HG02973 (cell line): ENCODE results near the gene SMARCAL1.

Experiments used
- ATAC-seq: cut with Tn5 transposase; IDR thresholded peaks from one replicate; pipeline ENCODE4 v1.9.1; 2021; ENCODE audit warnings: moderate library complexity; ENCODE audit not compliant: unreplicated experiment

Gene SMARCAL1

GRCh38 chr2:216426938-216427337 is 14.7 kb downstream of the SMARCAL1 start:
- ATAC-seq, result no peak

GRCh38 chr2:216428618-216429350 is 16.5 kb downstream of the SMARCAL1 start:
- no peak for ATAC-seq

- no peak for ATAC-seq
These were observed 17.1 kb downstream of the SMARCAL1 start for GRCh38 chr2:216429428-216429827.

- ATAC-seq, result no peak
These were observed 18.7 kb downstream of the SMARCAL1 start for GRCh38 chr2:216430811-216431530.

GRCh38 chr2:216431531-216431856 is 19.2 kb downstream of the SMARCAL1 start:
- no peak for ATAC-seq

- no peak for ATAC-seq
These were observed 24.1 kb downstream of the SMARCAL1 start for GRCh38 chr2:216436383-216436782.

GRCh38 chr2:216441308-216442010 is 29.2 kb downstream of the SMARCAL1 start:
- no peak for ATAC-seq

- no peak for ATAC-seq
These were observed 33.2 kb downstream of the SMARCAL1 start for GRCh38 chr2:216445501-216445900.

- ATAC-seq, result no peak
These were observed 34.1 kb downstream of the SMARCAL1 start for GRCh38 chr2:216446343-216446742.

GRCh38 chr2:216447293-216447692 is 35.0 kb downstream of the SMARCAL1 start:
- ATAC-seq, result no peak

- ATAC-seq, result no peak
These were observed 36.5 kb downstream of the SMARCAL1 start for GRCh38 chr2:216448829-216449228.

GRCh38 chr2:216450346-216450745 is 38.1 kb downstream of the SMARCAL1 start:
- ATAC-seq, result no peak

- ATAC-seq, result no peak
These were observed 38.5 kb downstream of the SMARCAL1 start for GRCh38 chr2:216450784-216451183.

- ATAC-seq, result no peak
These were observed 41.8 kb downstream of the SMARCAL1 start for GRCh38 chr2:216453955-216454614.

- no peak for ATAC-seq
These were observed 50.9 kb downstream of the SMARCAL1 start for GRCh38 chr2:216463148-216463547.

- ATAC-seq, result no peak
These were observed 51.9 kb downstream of the SMARCAL1 start for GRCh38 chr2:216464104-216464720.

- no peak for ATAC-seq
These were observed 53.4 kb downstream of the SMARCAL1 start for GRCh38 chr2:216465579-216466195.

GRCh38 chr2:216467845-216468244 is 55.6 kb downstream of the SMARCAL1 start:
- no peak for ATAC-seq

GRCh38 chr2:216469661-216470060 is 57.4 kb downstream of the SMARCAL1 start:
- no peak for ATAC-seq

GRCh38 chr2:216473187-216473586 is 60.9 kb downstream of the SMARCAL1 start:
- no peak for ATAC-seq
